Measurements from ENCODE around the gene MCOLN3. TPM values are rescaled to one million over a fixed set of nuclear protein-coding genes. Genes with fewer than 3 reads are reported as not detected.
"Not testable (repeated sequence)": the region's sequence is repeated elsewhere in the genome, so short reads cannot be mapped to it uniquely, and the experiment has no call there.

The MCOLN3 gene
- total and polyA plus RNA-seq, 10 donors = 0.68 to 8.7 (median 2.0) TPM

GRCh38 chr1:85019994-85020393, 28.3 kb downstream of the MCOLN3 start:
- TF ChIP-seq POLR2AphosphoS5 (IDR thresholded peaks at IDR 0.05) (no peak), POLR2A (IDR thresholded peaks at IDR 0.05) (no peak)
- TF ChIP-seq, protein P1, sequence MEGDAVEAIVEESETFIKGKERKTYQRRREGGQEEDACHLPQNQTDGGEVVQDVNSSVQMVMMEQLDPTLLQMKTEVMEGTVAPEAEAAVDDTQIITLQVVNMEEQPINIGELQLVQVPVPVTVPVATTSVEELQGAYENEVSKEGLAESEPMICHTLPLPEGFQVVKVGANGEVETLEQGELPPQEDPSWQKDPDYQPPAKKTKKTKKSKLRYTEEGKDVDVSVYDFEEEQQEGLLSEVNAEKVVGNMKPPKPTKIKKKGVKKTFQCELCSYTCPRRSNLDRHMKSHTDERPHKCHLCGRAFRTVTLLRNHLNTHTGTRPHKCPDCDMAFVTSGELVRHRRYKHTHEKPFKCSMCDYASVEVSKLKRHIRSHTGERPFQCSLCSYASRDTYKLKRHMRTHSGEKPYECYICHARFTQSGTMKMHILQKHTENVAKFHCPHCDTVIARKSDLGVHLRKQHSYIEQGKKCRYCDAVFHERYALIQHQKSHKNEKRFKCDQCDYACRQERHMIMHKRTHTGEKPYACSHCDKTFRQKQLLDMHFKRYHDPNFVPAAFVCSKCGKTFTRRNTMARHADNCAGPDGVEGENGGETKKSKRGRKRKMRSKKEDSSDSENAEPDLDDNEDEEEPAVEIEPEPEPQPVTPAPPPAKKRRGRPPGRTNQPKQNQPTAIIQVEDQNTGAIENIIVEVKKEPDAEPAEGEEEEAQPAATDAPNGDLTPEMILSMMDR (IDR thresholded peaks at IDR 0.05 in 8 of 11, conservative IDR thresholded peaks at IDR 0.05 in 3 of 11) = no peak
- Histone ChIP-seq H3K4me3 (no peak overlapping the region), H3K4me1 (no peaks in the 10 kb centered on the region), H3K9me3 (peaks cover 0 to 3% (median 0%) of the 10 kb centered on the region in 8 donors), H3K27me3 (replicated peaks in 1 of 7) (no peaks in the 10 kb centered on the region), H3K27ac (no peak overlapping the region), H3K36me3 (no peaks in the 10 kb centered on the region)
- no peak for DNase-seq
- intact Hi-C loops (cut with DNase I; ENCODE audit: low total_unique reads) = loop anchor here (10.0 kb wide), 1 partner anchor 65 kb away; no protein-coding TSS in a partner anchor
- 76 to 87% (median 83%) methylated on average over 4 of the region's 4 CpGs for WGBS, 5 donors

DNA sequence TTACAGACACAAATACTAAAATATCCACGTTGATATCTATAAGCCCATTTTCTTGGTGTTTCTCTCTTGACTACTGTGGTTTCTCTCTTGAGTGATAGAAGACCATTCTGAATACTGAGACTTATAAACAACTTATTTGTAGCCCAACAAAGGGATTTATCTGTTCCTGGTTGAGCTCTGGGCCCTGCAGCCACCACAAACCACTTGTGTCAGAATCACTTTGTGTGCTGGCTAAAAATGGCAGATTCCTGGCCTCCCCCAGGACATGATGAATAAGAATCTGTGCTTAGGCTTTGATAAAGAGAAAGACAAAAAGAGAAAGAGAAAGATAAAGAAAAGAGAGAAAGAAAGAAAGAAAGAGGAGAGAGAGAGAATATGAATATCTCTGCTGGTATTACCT, 32.5 kb downstream of the MCOLN3 start:
- intact Hi-C loops (cut with DNase I; ENCODE audit: low total_unique reads) = no loop called here
- DNase-seq = no peak
- Histone ChIP-seq H3K9me3 (peaks cover 0 to 9% (median 0%) of the 10 kb centered on the region in 8 donors), H3K4me3 (no peak overlapping the region), H3K4me1 (no peaks in the 10 kb centered on the region), H3K36me3 (no peaks in the 10 kb centered on the region), H3K27me3 (replicated peaks in 1 of 7) (no peaks in the 10 kb centered on the region), H3K27ac (no peak overlapping the region)
- TF ChIP-seq POLR2AphosphoS5 (IDR thresholded peaks at IDR 0.05) = no peak
- no peak for TF ChIP-seq POLR2A (IDR thresholded peaks at IDR 0.05)
- TF ChIP-seq, protein P1 (IDR thresholded peaks at IDR 0.05 in 8 of 11, conservative IDR thresholded peaks at IDR 0.05 in 3 of 11) = no peak
- WGBS, 5 donors = 80 to 93% (median 88%) methylated on average over 1 of the region's 1 CpG

GRCh38 chr1:85005641-85006040, 42.7 kb downstream of the MCOLN3 start:
- intact Hi-C loops (cut with DNase I; ENCODE audit: low total_unique reads); H3K4me1 ChIP-seq; DNase-seq; H3K4me3 ChIP-seq; H3K36me3 ChIP-seq; H3K27ac ChIP-seq: not testable (repeated sequence)
- peaks cover 0 to 28% (median 0%) of the 10 kb centered on the region in 7 donors for H3K27me3 ChIP-seq (replicated peaks in 1 of 7)
- peaks cover 0 to 36% (median 15%) of the 10 kb centered on the region in 8 donors for H3K9me3 ChIP-seq
- WGBS, 5 donors = 48 to 65% (median 57%) methylated on average over 1 of the region's 1 CpG

DNA sequence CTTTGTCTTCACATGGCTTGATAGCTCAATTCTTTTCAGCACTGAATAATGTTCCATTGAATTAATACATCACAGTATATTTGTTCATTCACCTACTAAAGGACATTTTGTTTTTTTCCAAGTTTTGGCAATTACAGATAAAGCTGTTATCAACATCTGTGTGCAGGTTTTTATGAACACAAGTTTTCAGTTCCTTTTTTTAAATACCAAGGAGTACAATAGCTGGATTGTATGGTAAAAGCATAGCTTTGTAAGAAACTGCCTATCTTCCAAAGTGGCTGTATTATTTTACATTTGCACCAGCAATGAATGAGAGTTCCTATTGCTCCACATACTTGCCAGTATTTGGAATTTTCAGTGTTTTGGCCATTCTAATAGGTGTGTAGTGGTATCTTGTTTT, 46.6 kb downstream of the MCOLN3 start:
- H3K4me3 ChIP-seq = no peak overlapping the region
- no peak for DNase-seq
- H3K9me3 ChIP-seq = peaks cover 0 to 20% (median 11%) of the 10 kb centered on the region in 8 donors
- no peak for TF ChIP-seq POLR2A (IDR thresholded peaks at IDR 0.05)
- TF ChIP-seq POLR2AphosphoS5 (IDR thresholded peaks at IDR 0.05) = no peak
- TF ChIP-seq, protein P1 (IDR thresholded peaks at IDR 0.05 in 8 of 11, conservative IDR thresholded peaks at IDR 0.05 in 3 of 11) = no peak
- intact Hi-C loops (cut with DNase I; ENCODE audit: low total_unique reads) = no loop called here
- H3K36me3 ChIP-seq = no peaks in the 10 kb centered on the region
- peaks cover 12 to 26% (median 21%) of the 10 kb centered on the region in 6 donors for H3K4me1 ChIP-seq
- no peak overlapping the region for H3K27ac ChIP-seq
- H3K27me3 ChIP-seq (replicated peaks in 1 of 7) = peaks cover 0 to 59% (median 18%) of the 10 kb centered on the region in 7 donors

Data from spleen (tissue), 11 donors.